Spleen (tissue), 11 donors: ENCODE data around the gene PPP1R16B. TPM values are rescaled to one million over a fixed set of nuclear protein-coding genes. Genes with fewer than 3 reads are reported as not detected.

Source experiments
- DNase-seq: peaks from one replicate; pipeline ENCODE4 v3.0.0-alpha.2; 2020
- H3K27ac ChIP-seq, 8 donors: fragments of 200-600 bp; sonication (generic) in 7 of 8; 1 replicate in 4 of 8; 2 replicates in 4 of 8; pipeline versions ENCODE4 v1.5.0 to v1.8.0; 2016 to 2021; ENCODE audit warnings: inconsistent platforms in 4 of 8, mild to moderate bottlenecking in 4 of 8, moderate library complexity in 1 of 8
- H3K27me3 ChIP-seq, 7 donors: fragments of 200-600 bp; sonication (generic) in 6 of 7; replicated peaks in 1 of 7; 1 replicate in 4 of 7; 2 replicates in 3 of 7; pipeline versions ENCODE4 v1.5.0 to v1.8.0; 2016 to 2021; ENCODE audit warnings: inconsistent platforms in 3 of 7, mild to moderate bottlenecking in 1 of 7
- H3K36me3 ChIP-seq, 6 donors: fragments of 200-600 bp; sonication (generic) in 5 of 6; 1 replicate in 4 of 6; 2 replicates in 2 of 6; pipeline versions ENCODE4 v1.5.0 to v1.8.0; 2016 to 2021; ENCODE audit warnings: inconsistent platforms in 2 of 6
- H3K4me1 ChIP-seq, 6 donors: fragments of 200-600 bp; sonication (generic) in 5 of 6; 1 replicate in 3 of 6; 2 replicates in 3 of 6; pipeline versions ENCODE4 v1.5.0 to v1.8.0; 2016 to 2021; ENCODE audit warnings: inconsistent platforms in 3 of 6
- H3K4me3 ChIP-seq, 8 donors: fragments of 200-600 bp; sonication (generic) in 7 of 8; 1 replicate in 4 of 8; 2 replicates in 4 of 8; pipeline versions ENCODE4 v1.5.0 to v1.8.0; 2016 to 2021; ENCODE audit warnings: inconsistent platforms in 4 of 8, mild to moderate bottlenecking in 4 of 8, moderate library complexity in 2 of 8
- H3K9me3 ChIP-seq, 8 donors: fragments of 200-600 bp; sonication (generic) in 7 of 8; 1 replicate in 4 of 8; 2 replicates in 4 of 8; pipeline versions ENCODE4 v1.5.0 to v1.8.0; 2016 to 2021; ENCODE audit warnings: inconsistent platforms in 4 of 8
- POLR2A ChIP-seq, 3 donors: fragments of 450-650 bp; IDR thresholded peaks; one replicate each; pipeline ENCODE4 v1.5.1; 2017; ENCODE audit warnings: antibody characterized with exemption in 3 of 3, mild to moderate bottlenecking in 1 of 3
- POLR2AphosphoS5 ChIP-seq, 3 donors: sonication (generic); formaldehyde crosslinking; IDR thresholded peaks; one replicate each; pipeline ENCODE4 v1.5.1; 2017; ENCODE audit warnings: antibody characterized with exemption in 3 of 3
- WGBS, 5 donors: extraction: QIAGEN DNeasy Blood & Tissue Kit in 3 of 5; methylation state at CpG; one replicate each; pipeline versions ENCODE4 v1.1.5 to v1.1.7; 2013 to 2018; 5-methylcytosine and 5-hydroxymethylcytosine counted together
- intact Hi-C: fragments of 100-400 bp; cut with DNase I; formaldehyde crosslinking; loops from one replicate; pipeline ENCODE4 v1.15.0; 2023; ENCODE audit warnings: low total_unique reads
- polyA plus RNA-seq, 3 donors: library from polyadenylated mRNA; stranded (reverse); fragments of 200-250 nt; gene quantifications; one replicate each; pipeline ENCODE4 v1.2.1, GENCODE V29; 2013
- total RNA-seq, 7 donors: library from RNA; depleted of rRNA in 3 of 7; stranded (reverse); fragments of >200 nt in 3 of 7; fragmentation: NEBNext Ultra II Directional in 4 of 7; extraction: Animal tissue kit (Norgen Biotek cat#: 25700) in 4 of 7; gene quantifications; one replicate each; pipeline versions ENCODE4 v1.1.0 to v1.2.1, GENCODE V29; 2016 to 2021
- TF ChIP-seq, protein P1 (sequence below), 11 experiments: fragments of 200-600 bp in 7 of 11; fragments of 450-650 bp in 4 of 11; sonication (generic) in 4 of 11; IDR thresholded peaks in 8 of 11; conservative IDR thresholded peaks in 3 of 11; 1 replicate in 7 of 11; 2 replicates in 4 of 11; pipeline versions ENCODE4 v1.4.0 to v1.8.0; 2016 to 2021; ENCODE audit warnings: antibody characterized with exemption in 11 of 11, inconsistent platforms in 4 of 11, mild to moderate bottlenecking in 1 of 11
- donor health status: healthy with polysubstance abuse.
- donor health status: DM: no; HTN: no; CAD: no; lungs with moderate emphysema.
- donor health status: DM: no; HTN: no; CAD: no.
- donor health status: Bipolar disorder and iron deficiency.
- donor health status: healthy.
- donor health status: DM: no; HTN: no; CAD: no.
- donor health status: DM: yes; HTN: yes; CAD: no.

PPP1R16B gene
- total and polyA plus RNA-seq, 10 donors: 16.0 to 66.0 (median 43.1) TPM

DNA sequence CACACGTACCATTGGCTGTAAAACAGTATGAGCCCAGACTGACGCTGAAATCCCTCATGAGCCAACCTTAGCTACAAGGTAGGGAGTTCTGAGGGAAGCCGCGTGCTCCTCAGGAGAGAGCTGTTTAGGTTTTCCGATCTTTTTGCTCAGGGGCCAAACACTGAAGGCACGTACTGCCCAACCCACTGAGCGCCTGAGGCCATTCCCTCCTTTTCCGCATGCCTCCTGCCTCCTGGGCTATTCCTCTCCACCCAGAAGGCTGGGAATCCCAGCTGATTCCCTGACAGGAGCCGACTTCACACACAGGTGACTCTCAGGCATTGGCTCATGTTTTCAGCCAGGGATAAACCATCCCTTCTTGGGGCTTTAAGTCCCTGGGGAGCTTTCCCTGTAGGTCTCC, 115.4 kb downstream of the PPP1R16B start:
- WGBS, 5 donors: 87 to 94% (median 91%) methylated on average over 9 of the region's 9 CpGs
- intact Hi-C loops: loop anchor here (10.0 kb wide), 1 partner anchor 124 kb away; no protein-coding TSS in a partner anchor
- no peak for TF ChIP-seq POLR2AphosphoS5 (IDR thresholded peaks at IDR 0.05)
- TF ChIP-seq, protein P1, sequence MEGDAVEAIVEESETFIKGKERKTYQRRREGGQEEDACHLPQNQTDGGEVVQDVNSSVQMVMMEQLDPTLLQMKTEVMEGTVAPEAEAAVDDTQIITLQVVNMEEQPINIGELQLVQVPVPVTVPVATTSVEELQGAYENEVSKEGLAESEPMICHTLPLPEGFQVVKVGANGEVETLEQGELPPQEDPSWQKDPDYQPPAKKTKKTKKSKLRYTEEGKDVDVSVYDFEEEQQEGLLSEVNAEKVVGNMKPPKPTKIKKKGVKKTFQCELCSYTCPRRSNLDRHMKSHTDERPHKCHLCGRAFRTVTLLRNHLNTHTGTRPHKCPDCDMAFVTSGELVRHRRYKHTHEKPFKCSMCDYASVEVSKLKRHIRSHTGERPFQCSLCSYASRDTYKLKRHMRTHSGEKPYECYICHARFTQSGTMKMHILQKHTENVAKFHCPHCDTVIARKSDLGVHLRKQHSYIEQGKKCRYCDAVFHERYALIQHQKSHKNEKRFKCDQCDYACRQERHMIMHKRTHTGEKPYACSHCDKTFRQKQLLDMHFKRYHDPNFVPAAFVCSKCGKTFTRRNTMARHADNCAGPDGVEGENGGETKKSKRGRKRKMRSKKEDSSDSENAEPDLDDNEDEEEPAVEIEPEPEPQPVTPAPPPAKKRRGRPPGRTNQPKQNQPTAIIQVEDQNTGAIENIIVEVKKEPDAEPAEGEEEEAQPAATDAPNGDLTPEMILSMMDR (IDR thresholded peaks at IDR 0.05 in 8 of 11, conservative IDR thresholded peaks at IDR 0.05 in 3 of 11): no peak
- TF ChIP-seq POLR2A (IDR thresholded peaks at IDR 0.05): no peak

DNA sequence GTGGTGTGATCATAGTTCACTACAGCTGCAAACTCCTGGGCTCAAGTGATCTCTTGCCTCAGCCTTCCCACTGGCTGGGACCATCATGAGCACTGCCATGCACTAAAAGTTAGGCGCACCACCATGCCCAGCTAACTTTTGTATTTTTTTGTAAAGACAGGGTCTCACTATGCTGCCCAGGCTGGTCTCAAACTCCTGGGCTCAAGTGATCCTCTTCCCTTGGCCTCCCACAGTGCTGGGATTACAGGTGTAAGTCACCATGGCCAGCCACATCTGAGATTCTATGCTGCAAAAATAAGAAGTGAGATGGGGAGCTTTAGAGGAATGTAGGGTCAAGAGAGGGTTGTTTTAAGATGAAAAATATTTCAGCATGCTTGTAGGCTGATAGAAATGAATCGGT, 119.2 kb downstream of the PPP1R16B start:
- intact Hi-C loops: loop anchor here (10.0 kb wide), 1 partner anchor 120 kb away; no protein-coding TSS in a partner anchor
- WGBS, 5 donors: 91 to 96% (median 94%) methylated on average over 2 of the region's 2 CpGs
- Histone ChIP-seq H3K27me3 (peaks cover 0 to 8% (median 0%) of the 10 kb centered on the region in 7 donors), H3K27ac (no peak overlapping the region), H3K4me1 (peaks cover 8 to 33% (median 27%) of the 10 kb centered on the region in 6 donors), H3K4me3 (no peak overlapping the region), H3K36me3 (peaks cover 0 to 41% (median 19%) of the 10 kb centered on the region in 6 donors), H3K9me3 (no peaks in the 10 kb centered on the region)
- no peak for DNase-seq
- no peak for TF ChIP-seq POLR2A (IDR thresholded peaks at IDR 0.05)
- TF ChIP-seq POLR2AphosphoS5 (IDR thresholded peaks at IDR 0.05): no peak
- TF ChIP-seq, protein P1 (IDR thresholded peaks at IDR 0.05 in 8 of 11, conservative IDR thresholded peaks at IDR 0.05 in 3 of 11): no peak

More for the DNA sequence above, 115.4 kb downstream of the PPP1R16B start:
- H3K27ac ChIP-seq: no peak overlapping the region
- no peaks in the 10 kb centered on the region for H3K27me3 ChIP-seq
- DNase-seq: no peak
- H3K36me3 ChIP-seq: peaks cover 0 to 80% (median 48%) of the 10 kb centered on the region in 6 donors
- H3K4me1 ChIP-seq: peaks cover 0 to 5% (median 3%) of the 10 kb centered on the region in 6 donors
- H3K4me3 ChIP-seq: no peak overlapping the region
- H3K9me3 ChIP-seq: no peaks in the 10 kb centered on the region

DNA sequence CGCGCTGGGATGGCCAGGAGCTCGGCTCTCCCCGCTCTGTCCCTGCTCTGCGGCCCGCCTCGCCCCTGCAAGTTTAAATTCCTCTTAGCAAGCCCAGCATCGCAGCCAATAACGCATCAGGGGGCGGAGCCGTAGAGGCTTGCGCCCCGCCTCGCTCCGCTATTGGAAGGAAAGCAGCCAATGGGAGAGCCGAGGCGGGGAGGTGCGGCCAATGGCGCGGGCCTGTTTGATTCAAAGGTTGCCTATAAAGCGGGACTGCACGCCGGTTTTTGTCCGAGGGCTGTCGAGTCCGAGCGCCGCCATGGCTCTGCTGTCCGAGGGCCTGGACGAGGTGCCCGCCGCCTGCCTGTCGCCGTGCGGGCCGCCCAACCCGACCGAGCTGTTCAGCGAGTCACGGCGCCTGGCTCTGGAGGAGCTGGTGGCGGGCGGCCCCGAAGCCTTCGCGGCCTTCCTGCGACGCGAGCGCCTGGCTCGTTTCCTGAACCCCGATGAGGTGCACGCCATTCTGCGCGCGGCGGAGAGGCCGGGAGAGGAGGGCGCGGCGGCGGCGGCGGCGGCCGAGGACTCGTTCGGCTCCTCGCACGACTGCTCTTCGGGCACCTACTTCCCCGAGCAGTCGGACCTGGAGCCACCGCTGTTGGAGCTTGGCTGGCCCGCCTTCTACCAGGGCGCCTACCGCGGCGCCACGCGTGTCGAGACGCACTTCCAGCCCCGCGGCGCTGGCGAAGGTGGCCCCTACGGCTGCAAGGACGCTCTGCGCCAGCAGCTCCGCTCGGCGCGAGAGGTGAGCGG, 120.8 kb downstream of the PPP1R16B start, which contains the start of gene FAM83D:
TSS of gene FAM83D (plus strand) at position 276 of the 792 bp plus-strand sequence. CDS start at position 302, 26 bp downstream.
- WGBS, 5 donors: 0 to 1% (median 0%) methylated on average over 14 to 95 of the region's 95 CpGs
- H3K27me3 ChIP-seq: peaks cover 0 to 8% (median 0%) of the 10 kb centered on the region in 7 donors
- DNase-seq: peak; percentile 97
- H3K4me3 ChIP-seq: peak within 1 kb of the TSS; percentile 73 to 90 (median 84)
- peak within 1 kb of the TSS in 5 of 8 donors; percentile 20 to 73 (median 54) for H3K27ac ChIP-seq
- peaks cover 0 to 25% (median 8%) of the 10 kb centered on the region in 6 donors for H3K36me3 ChIP-seq
- peaks cover 8 to 33% (median 27%) of the 10 kb centered on the region in 6 donors for H3K4me1 ChIP-seq
- intact Hi-C loops: loop anchor here (10.0 kb wide), 1 partner anchor 118 kb away; no protein-coding TSS in a partner anchor
- TF ChIP-seq POLR2AphosphoS5 (IDR thresholded peaks at IDR 0.05): peak; percentile 84 to 89 (median 87)
- TF ChIP-seq POLR2A (IDR thresholded peaks at IDR 0.05): peak in 1 of 3 donors; percentile 51
- TF ChIP-seq, protein P1 (IDR thresholded peaks at IDR 0.05 in 8 of 11, conservative IDR thresholded peaks at IDR 0.05 in 3 of 11): peak in 6 of 11 experiments; percentile 14 to 81 (median 47)
- H3K9me3 ChIP-seq: no peaks in the 10 kb centered on the region
